OCI-LY7 (cell line): ENCODE measurements around the gene BUB3. TPM values are rescaled to one million over a fixed set of nuclear protein-coding genes. Genes with fewer than 3 reads are reported as not detected.

Experiments
- BruUV-seq: library from RNA; stranded (reverse); fragments of 400-500 nt; replicated peaks from 2 replicates; lab custom pipeline; 2021; lab: Mats Ljungman, UMichigan
- CTCF ChIA-PET: fragments of 300-600 bp; sonication (Branson Sonifier 250); formaldehyde crosslinking; loops from one replicate; lab custom pipeline; 2022; ENCODE audit warnings: antibody characterized with exemption; ENCODE audit not compliant: unreplicated experiment; lab: Charles Lee
- POLR2A ChIA-PET: fragments of 300-600 bp; sonication (Branson Sonifier 250); formaldehyde crosslinking; loops from one replicate; lab custom pipeline; 2022; ENCODE audit warnings: antibody characterized with exemption; lab: Charles Lee
- DNase-seq: peaks from one replicate; pipeline ENCODE4 v3.0.0-alpha.2; 2015; ENCODE audit warnings: low spot score
- H2AFZ ChIP-seq: fragments of 200-600 bp; sonication (generic), shearing (Covaris generic); 2 replicates; pipeline ENCODE4 v1.6.1; 2014; ENCODE audit warnings: mild to moderate bottlenecking, antibody characterized with exemption, low read length, moderate library complexity
- H3K27ac ChIP-seq: fragments of 200-600 bp; sonication (generic); 2 replicates; pipeline ENCODE4 v1.5.1; 2014; ENCODE audit warnings: mixed run types, low read depth, mild to moderate bottlenecking, moderate library complexity, low read length, inconsistent platforms; ENCODE audit not compliant: poor library complexity, severe bottlenecking
- H3K36me3 ChIP-seq: fragments of 200-600 bp; sonication (generic); 2 replicates; pipeline ENCODE4 v1.6.1; 2014; ENCODE audit warnings: mild to moderate bottlenecking, antibody characterized with exemption, low read length, moderate library complexity, mixed read lengths; ENCODE audit not compliant: insufficient read depth
- H3K4me1 ChIP-seq: fragments of 200-600 bp; sonication (generic); 2 replicates; pipeline ENCODE4 v1.5.1; 2014; ENCODE audit warnings: mild to moderate bottlenecking, low read length; ENCODE audit not compliant: insufficient read depth, poor library complexity, severe bottlenecking
- H3K4me2 ChIP-seq: fragments of 200-600 bp; sonication (generic); 2 replicates; pipeline ENCODE4 v1.6.1; 2014; ENCODE audit warnings: mild to moderate bottlenecking, low read length
- H3K4me3 ChIP-seq: fragments of 200-600 bp; sonication (generic); 2 replicates; pipeline ENCODE4 v1.5.1; 2014; ENCODE audit warnings: mild to moderate bottlenecking, low read depth, low read length; ENCODE audit not compliant: poor library complexity, severe bottlenecking
- H3K79me2 ChIP-seq: fragments of 200-600 bp; sonication (generic); 2 replicates; pipeline ENCODE4 v1.6.1; 2016; ENCODE audit warnings: low read depth, mild to moderate bottlenecking, low read length, moderate library complexity, mixed read lengths; ENCODE audit not compliant: insufficient read depth
- H3K9me2 ChIP-seq: fragments of 200-600 bp; sonication (generic); 2 replicates; pipeline ENCODE4 v1.6.1; 2016; ENCODE audit warnings: mild to moderate bottlenecking, low read length, mixed read lengths; ENCODE audit not compliant: insufficient read depth
- H3K9me3 ChIP-seq: fragments of 200-600 bp; sonication (generic); 2 replicates; pipeline ENCODE4 v1.6.1; 2014; ENCODE audit warnings: mild to moderate bottlenecking, mixed run types, low read length, mixed read lengths
- H4K20me1 ChIP-seq: fragments of 200-600 bp; sonication (generic); 2 replicates; pipeline ENCODE4 v1.6.1; 2014; ENCODE audit warnings: mild to moderate bottlenecking, antibody characterized with exemption, low read length, moderate library complexity, mixed read lengths; ENCODE audit not compliant: insufficient read depth
- EZH2phosphoT487 ChIP-seq: fragments of 200-600 bp; sonication (generic); IDR thresholded peaks from 2 replicates; pipeline ENCODE4 v1.6.1; 2018; ENCODE audit warnings: low read depth, borderline replicate concordance, mild to moderate bottlenecking, mixed run types, antibody characterized with exemption, low read length, moderate library complexity, mixed read lengths
- intact Hi-C: fragments of 100-400 bp; cut with micrococcal nuclease; formaldehyde crosslinking; loops from one replicate; pipeline ENCODE4 v1.10.0; 2022; ENCODE audit not compliant: unreplicated experiment
- total RNA-seq, 2 experiments: library from RNA; depleted of rRNA in 1 of 2; stranded (reverse); fragments of >200 nt in 1 of 2; shearing (Covaris generic) in 1 of 2; gene quantifications; 2 replicates each; pipeline ENCODE4 v1.2.3, GENCODE V29; 2014 to 2022
- TF ChIP-seq, protein P1 (sequence below): fragments of 200-600 bp; sonication (generic); conservative IDR thresholded peaks from 2 replicates; pipeline ENCODE4 v1.5.1; 2014; ENCODE audit warnings: mild to moderate bottlenecking, antibody characterized with exemption, low read length, moderate library complexity, mixed read lengths

BUB3 gene
- total RNA-seq, 2 experiments from 2014 or later, result 312 to 526 TPM

DNA sequence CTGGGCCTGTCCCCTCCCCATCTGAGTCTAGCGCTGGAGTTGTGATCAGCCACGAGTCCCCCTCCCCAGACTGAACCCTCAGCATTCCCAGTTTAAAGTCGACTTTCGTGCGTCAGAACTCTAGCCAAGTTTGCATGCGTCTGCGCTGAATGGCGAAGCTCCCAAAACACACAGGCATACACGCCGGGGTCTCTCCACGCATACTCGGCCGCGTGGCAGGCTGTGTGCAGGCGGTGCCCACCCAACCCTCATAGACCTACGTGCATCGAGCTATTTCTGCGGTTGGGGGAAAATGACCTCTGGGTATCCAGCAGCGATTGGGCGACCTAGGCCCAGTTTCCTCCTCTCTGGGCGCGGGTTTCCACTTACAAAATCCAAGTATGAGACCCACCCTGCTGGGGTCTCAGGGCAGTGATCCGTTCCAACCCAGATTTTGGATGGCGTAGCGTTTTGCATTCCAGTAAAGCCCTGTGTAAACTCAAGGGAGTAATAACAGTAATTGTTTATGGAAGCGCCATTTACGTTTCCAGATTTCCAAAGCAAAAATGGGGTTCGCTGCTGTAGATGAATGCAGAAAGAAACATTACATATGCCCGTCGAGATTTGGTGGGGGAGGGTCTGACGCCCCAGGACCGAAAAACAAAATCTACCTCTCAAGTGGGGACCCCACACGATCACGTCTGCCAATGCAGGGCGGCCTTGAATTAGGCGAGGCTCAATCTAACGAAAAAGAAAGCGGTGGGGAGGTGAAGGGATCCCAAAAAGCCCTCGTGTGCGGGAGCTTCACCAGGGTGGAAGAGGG is 20.5 kb upstream of the BUB3 start:
- Histone ChIP-seq H3K4me1 (no peaks in the 10 kb centered on the region), H3K36me3 (no peaks in the 10 kb centered on the region), H3K9me3 (no peaks in the 10 kb centered on the region), H3K4me2 (no peak overlapping the region), H4K20me1 (no peaks in the 10 kb centered on the region), H3K79me2 (no peaks in the 10 kb centered on the region), H2AFZ (no peak overlapping the region), H3K27ac (no peak overlapping the region), H3K4me3 (no peak overlapping the region), H3K9me2 (no peaks in the 10 kb centered on the region)
- ChIA-PET POLR2A (interaction anchor here (0.7 kb wide), 1 partner anchor 30 kb away, joined by 3 read pairs; no protein-coding TSS in a partner anchor), CTCF (interaction anchor here (0.6 kb wide), 1 partner anchor 429 kb away, joined by 4 read pairs; no protein-coding TSS in a partner anchor)
- TF ChIP-seq, protein P1, sequence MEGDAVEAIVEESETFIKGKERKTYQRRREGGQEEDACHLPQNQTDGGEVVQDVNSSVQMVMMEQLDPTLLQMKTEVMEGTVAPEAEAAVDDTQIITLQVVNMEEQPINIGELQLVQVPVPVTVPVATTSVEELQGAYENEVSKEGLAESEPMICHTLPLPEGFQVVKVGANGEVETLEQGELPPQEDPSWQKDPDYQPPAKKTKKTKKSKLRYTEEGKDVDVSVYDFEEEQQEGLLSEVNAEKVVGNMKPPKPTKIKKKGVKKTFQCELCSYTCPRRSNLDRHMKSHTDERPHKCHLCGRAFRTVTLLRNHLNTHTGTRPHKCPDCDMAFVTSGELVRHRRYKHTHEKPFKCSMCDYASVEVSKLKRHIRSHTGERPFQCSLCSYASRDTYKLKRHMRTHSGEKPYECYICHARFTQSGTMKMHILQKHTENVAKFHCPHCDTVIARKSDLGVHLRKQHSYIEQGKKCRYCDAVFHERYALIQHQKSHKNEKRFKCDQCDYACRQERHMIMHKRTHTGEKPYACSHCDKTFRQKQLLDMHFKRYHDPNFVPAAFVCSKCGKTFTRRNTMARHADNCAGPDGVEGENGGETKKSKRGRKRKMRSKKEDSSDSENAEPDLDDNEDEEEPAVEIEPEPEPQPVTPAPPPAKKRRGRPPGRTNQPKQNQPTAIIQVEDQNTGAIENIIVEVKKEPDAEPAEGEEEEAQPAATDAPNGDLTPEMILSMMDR, result no peak
- TF ChIP-seq EZH2phosphoT487, result no peak
- no TSS peak for BruUV-seq
- intact Hi-C loops, result loop anchor here (2.0 to 10.0 kb wide), 4 partner anchors 91 to 841 kb away; no protein-coding TSS in a partner anchor
- DNase-seq, result no peak

DNA sequence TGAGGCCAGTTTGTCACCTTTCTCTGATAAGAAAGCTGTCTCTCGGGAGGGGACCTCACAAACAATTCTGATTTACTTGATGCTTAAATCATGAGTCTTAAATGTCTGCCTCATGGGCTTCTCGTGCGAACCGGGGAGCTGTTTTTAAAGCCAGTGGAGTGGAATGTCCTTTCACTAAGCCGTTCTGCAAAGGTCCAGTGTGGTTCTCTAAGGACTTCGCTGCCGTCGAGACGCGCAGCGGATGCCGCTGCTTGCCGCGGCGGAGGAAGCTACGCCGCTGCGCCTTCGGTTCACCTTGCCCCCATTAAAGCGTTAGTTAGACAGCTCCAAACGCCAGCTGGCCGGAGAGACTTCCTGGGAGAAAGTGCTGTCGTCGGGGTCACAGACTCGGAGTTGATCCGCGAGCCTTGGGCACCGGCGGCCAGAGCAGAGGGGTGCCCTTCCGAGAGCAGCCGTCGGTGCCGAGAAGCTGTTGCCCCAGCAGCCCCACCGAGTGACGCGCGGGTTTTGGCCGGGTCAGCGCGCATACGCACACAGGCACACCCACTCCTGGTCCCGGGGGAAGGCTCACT is 19.8 kb upstream of the BUB3 start:
- no TSS peak for BruUV-seq
- CTCF ChIA-PET, result interaction anchor here (0.6 kb wide), 1 partner anchor 9 kb away, joined by 3 read pairs; no protein-coding TSS in a partner anchor
- H3K4me3 ChIP-seq, result no peak overlapping the region
- H3K4me1 ChIP-seq, result no peaks in the 10 kb centered on the region
- no peak overlapping the region for H3K27ac ChIP-seq
- no peaks in the 10 kb centered on the region for H4K20me1 ChIP-seq
- intact Hi-C loops, result loop anchor here (5.0 to 10.0 kb wide), 2 partner anchors 92 to 840 kb away; no protein-coding TSS in a partner anchor
- H2AFZ ChIP-seq, result no peak overlapping the region
- TF ChIP-seq, protein P1, result no peak
- H3K4me2 ChIP-seq, result no peak overlapping the region
- POLR2A ChIA-PET, result no interaction called here
- H3K36me3 ChIP-seq, result no peaks in the 10 kb centered on the region
- H3K9me3 ChIP-seq, result no peaks in the 10 kb centered on the region
- no peaks in the 10 kb centered on the region for H3K9me2 ChIP-seq
- no peak for DNase-seq
- H3K79me2 ChIP-seq, result no peaks in the 10 kb centered on the region
